HEK293T (cell line): ENCODE measurements around the gene MRC1.
"Not testable (repeated sequence)": the region's sequence is repeated elsewhere in the genome, so short reads cannot be mapped to it uniquely, and the experiment has no call there.

Source experiments
- CTCF ChIA-PET: fragments of 350-600 bp; formaldehyde crosslinking; extraction: SDS; loops from one replicate; lab custom pipeline; 2021; ENCODE audit warnings: antibody characterized with exemption, inconsistent platforms; lab: Yijun Ruan, JAX
- POLR2A ChIA-PET: fragments of 350-600 bp; formaldehyde crosslinking; extraction: SDS; loops from one replicate; lab custom pipeline; 2020; ENCODE audit warnings: antibody characterized with exemption, inconsistent platforms; lab: Yijun Ruan, JAX
- DNase-seq: peaks from one replicate; pipeline ENCODE4 v3.0.0; 2012; ENCODE audit warnings: mixed read lengths; ENCODE audit errors: extremely low spot score
- ARNT ChIP-seq: fragments of 450-650 bp; IDR thresholded peaks from 2 replicates; pipeline ENCODE4 v1.6.1; 2017; ENCODE audit warnings: mild to moderate bottlenecking
- BHLHE40 ChIP-seq: fragments of 450-650 bp; IDR thresholded peaks from 2 replicates; pipeline ENCODE4 v1.6.1; 2016; ENCODE audit warnings: mild to moderate bottlenecking, moderate library complexity, borderline replicate concordance
- CTBP1 ChIP-seq: fragments of 450-650 bp; IDR thresholded peaks from 2 replicates; pipeline ENCODE4 v1.6.1; 2016; ENCODE audit warnings: borderline replicate concordance
- ELF4 ChIP-seq: fragments of 450-650 bp; IDR thresholded peaks from 2 replicates; pipeline ENCODE4 v1.6.1; 2017; ENCODE audit warnings: antibody characterized with exemption
- FOXA1 ChIP-seq: fragments of 450-650 bp; IDR thresholded peaks from 2 replicates; pipeline ENCODE4 v1.6.1; 2016; ENCODE audit warnings: mild to moderate bottlenecking
- FOXK2 ChIP-seq: fragments of 450-650 bp; IDR thresholded peaks from 2 replicates; pipeline ENCODE4 v1.6.1; 2016; ENCODE audit warnings: mild to moderate bottlenecking
- FOXM1 ChIP-seq: fragments of 450-650 bp; IDR thresholded peaks from 2 replicates; pipeline ENCODE4 v1.6.1; 2017; ENCODE audit warnings: mild to moderate bottlenecking, borderline replicate concordance
- HDGF ChIP-seq: fragments of 450-650 bp; IDR thresholded peaks from 2 replicates; pipeline ENCODE4 v1.6.1; 2017; ENCODE audit warnings: antibody characterized with exemption, borderline replicate concordance
- L3MBTL2 ChIP-seq: fragments of 450-650 bp; conservative IDR thresholded peaks from 2 replicates; pipeline ENCODE4 v1.6.1; 2016; ENCODE audit warnings: mild to moderate bottlenecking
- LEF1 ChIP-seq: fragments of 450-650 bp; IDR thresholded peaks from 2 replicates; pipeline ENCODE4 v1.6.1; 2017; ENCODE audit warnings: mild to moderate bottlenecking, borderline replicate concordance
- NFRKB ChIP-seq: fragments of 450-650 bp; IDR thresholded peaks from 2 replicates; pipeline ENCODE4 v1.6.1; 2016; ENCODE audit warnings: mild to moderate bottlenecking, moderate library complexity
- PKNOX1 ChIP-seq: fragments of 450-650 bp; IDR thresholded peaks from 2 replicates; pipeline ENCODE4 v1.6.1; 2016
- SP1 ChIP-seq: fragments of 450-650 bp; IDR thresholded peaks from 2 replicates; pipeline ENCODE4 v1.6.1; 2017
- SUZ12 ChIP-seq: fragments of 450-650 bp; IDR thresholded peaks from 2 replicates; pipeline ENCODE4 v1.6.1; 2016; ENCODE audit warnings: mild to moderate bottlenecking
- TARDBP ChIP-seq: fragments of 450-650 bp; IDR thresholded peaks from 2 replicates; pipeline ENCODE4 v1.6.1; 2016
- ZNF384 ChIP-seq: fragments of 450-650 bp; IDR thresholded peaks from 2 replicates; pipeline ENCODE4 v1.6.1; 2016

MRC1 gene

DNA sequence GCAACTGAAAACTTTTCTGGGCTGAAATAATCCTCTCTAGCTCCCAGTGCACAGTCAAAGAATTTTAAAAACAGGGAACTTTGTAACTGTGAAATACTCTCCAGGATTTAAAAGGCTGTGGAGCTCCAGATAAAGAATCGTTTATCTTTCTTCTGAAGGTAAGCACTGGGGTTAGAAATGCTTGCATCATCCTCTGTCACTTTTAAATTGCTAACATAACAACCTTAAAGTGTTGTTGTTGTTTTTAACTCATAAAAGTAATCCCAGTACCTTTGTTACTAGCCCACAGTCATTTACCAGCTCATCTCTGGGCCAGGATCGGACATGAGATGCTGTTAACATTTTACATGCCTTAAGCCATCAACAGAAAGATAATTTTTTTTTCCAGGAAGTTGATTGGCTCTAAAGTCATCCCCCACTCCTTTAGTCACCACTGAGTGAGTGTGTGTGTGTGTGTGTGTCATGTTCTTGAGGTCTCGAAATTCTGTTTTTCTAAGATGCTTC, 142.8 kb downstream of the MRC1 start, which contains the start of gene SLC39A12:
SLC39A12 (plus strand) TSS at position 51 of the 504 bp plus-strand sequence. CDS start 1,359 bp downstream, outside the sequence.
- no peak for DNase-seq
- TF ChIP-seq TARDBP (no peak), SP1 (no peak), FOXK2 (no peak), NFRKB (no peak), CTBP1 (no peak), SUZ12 (no peak), LEF1 (no peak), L3MBTL2 (no peak), ELF4 (no peak), BHLHE40 (no peak), HDGF (no peak), FOXA1 (no peak), FOXM1 (no peak), ARNT (no peak), PKNOX1 (no peak), ZNF384 (no peak)
- CTCF ChIA-PET = no interaction called here
- POLR2A ChIA-PET = no interaction called here

DNA sequence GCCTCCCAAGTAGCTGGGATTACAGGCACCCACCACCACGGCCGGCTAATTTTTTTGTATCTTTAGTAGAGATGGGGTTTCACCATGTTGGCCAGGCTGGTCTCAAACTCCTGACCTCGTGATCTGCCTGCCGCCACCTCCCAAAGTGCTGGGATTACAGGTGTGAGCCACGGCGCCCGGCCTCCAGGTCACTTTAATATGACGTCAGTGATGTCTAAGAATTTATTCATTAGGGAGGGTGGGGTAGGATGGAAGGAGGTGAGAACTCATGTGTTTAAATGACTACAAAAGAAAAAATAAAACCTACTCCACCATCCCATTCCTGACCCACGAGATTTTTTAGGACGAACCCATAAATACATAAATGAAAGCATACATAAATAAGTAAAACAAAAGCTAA, 145.2 kb downstream of the MRC1 start:
- CTCF ChIA-PET, POLR2A ChIA-PET, DNase-seq: not testable (repeated sequence)

- no peak for DNase-seq
- no peak for TF ChIP-seq ZNF384
- no peak for TF ChIP-seq FOXM1
- TF ChIP-seq HDGF = no peak
- ChIA-PET POLR2A (no interaction called here), CTCF (no interaction called here)
Measured at GRCh38 chr10:17954861-17955260, 145.7 kb downstream of the MRC1 start.

GRCh38 chr10:17958049-17958448, 148.9 kb downstream of the MRC1 start:
- ChIA-PET CTCF (no interaction called here), POLR2A (no interaction called here)

GRCh38 chr10:17959870-17960269, 150.7 kb downstream of the MRC1 start:
- no peak for TF ChIP-seq L3MBTL2
- no peak for TF ChIP-seq TARDBP
- TF ChIP-seq ELF4 = no peak
- DNase-seq = no peak
- POLR2A ChIA-PET = no interaction called here
- CTCF ChIA-PET = no interaction called here

More at GRCh38 chr10:17958049-17958448, 148.9 kb downstream of the MRC1 start:
- TF ChIP-seq ZNF384 = no peak
- no peak for DNase-seq
